MM.1S (cell line): Measurements from ENCODE around the gene MROH7.

Source experiments
- DNase-seq: peaks from one replicate; pipeline ENCODE4 v3.0.0-alpha.2; 2015
- H2AFZ ChIP-seq: fragments of 300-600 bp; sonication (generic); 2 replicates; pipeline ENCODE4 v1.6.0; 2016; ENCODE audit warnings: antibody characterized with exemption, low read length
- H3F3A ChIP-seq: fragments of 300-600 bp; sonication (generic); 2 replicates; pipeline ENCODE4 v1.6.1; 2016; ENCODE audit warnings: mild to moderate bottlenecking, antibody characterized with exemption, low read length, moderate library complexity, mixed read lengths; ENCODE audit not compliant: insufficient read depth
- H3K27ac ChIP-seq: fragments of 300-600 bp; sonication (generic); 2 replicates; pipeline ENCODE4 v1.5.1; 2016; ENCODE audit warnings: mild to moderate bottlenecking, low read length
- H3K27me3 ChIP-seq: fragments of 300-600 bp; sonication (generic); replicated peaks from 2 replicates; pipeline ENCODE4 v1.6.0; 2016; ENCODE audit warnings: low read length; ENCODE audit not compliant: insufficient read depth
- H3K36me3 ChIP-seq: fragments of 300-600 bp; sonication (generic); replicated peaks from 2 replicates; pipeline ENCODE4 v1.6.1; 2016; ENCODE audit warnings: mild to moderate bottlenecking, low read length, mixed read lengths; ENCODE audit not compliant: insufficient read depth
- H3K4me1 ChIP-seq: fragments of 300-600 bp; sonication (generic); 2 replicates; pipeline ENCODE4 v1.6.1; 2016; ENCODE audit warnings: low read length, mixed read lengths
- H3K4me2 ChIP-seq: fragments of 300-600 bp; sonication (generic); 2 replicates; pipeline ENCODE4 v1.6.0; 2016; ENCODE audit warnings: low read depth, low read length
- H3K4me3 ChIP-seq: fragments of 300-600 bp; sonication (generic); 2 replicates; pipeline ENCODE4 v1.5.1; 2016; ENCODE audit warnings: low read length, mixed read lengths
- H3K79me2 ChIP-seq: fragments of 300-600 bp; sonication (generic); 2 replicates; pipeline ENCODE4 v1.6.1; 2016; ENCODE audit warnings: mixed run types, low read length, mixed read lengths
- H3K9ac ChIP-seq: fragments of 300-600 bp; sonication (generic); 2 replicates; pipeline ENCODE4 v1.6.1; 2016; ENCODE audit warnings: low read length, mixed read lengths
- H3K9me2 ChIP-seq: fragments of 300-600 bp; sonication (generic); replicated peaks from 2 replicates; pipeline ENCODE4 v1.6.1; 2016; ENCODE audit warnings: mild to moderate bottlenecking, low read length, mixed read lengths; ENCODE audit not compliant: insufficient read depth
- H3K9me3 ChIP-seq: fragments of 300-600 bp; sonication (generic); replicated peaks from 2 replicates; pipeline ENCODE4 v1.6.1; 2016; ENCODE audit warnings: mild to moderate bottlenecking, low read length, mixed read lengths; ENCODE audit not compliant: insufficient read depth
- H4K20me1 ChIP-seq: fragments of 300-600 bp; sonication (generic); 2 replicates; pipeline ENCODE4 v1.6.1; 2016; ENCODE audit warnings: mild to moderate bottlenecking, low read length, moderate library complexity, mixed read lengths; ENCODE audit not compliant: insufficient read depth
- EZH2 ChIP-seq: fragments of 300-600 bp; sonication (generic); optimal IDR thresholded peaks from 2 replicates; pipeline ENCODE3; 2017; ENCODE audit warnings: low read depth, mild to moderate bottlenecking, antibody characterized with exemption, low read length, mixed read lengths
- EZH2phosphoT487 ChIP-seq: fragments of 300-600 bp; sonication (generic); IDR thresholded peaks from 2 replicates; pipeline ENCODE4 v1.6.1; 2018; ENCODE audit warnings: antibody characterized with exemption, low read length
- TF ChIP-seq, protein P1 (sequence below): fragments of 300-600 bp; sonication (generic); IDR thresholded peaks from 2 replicates; pipeline ENCODE4 v1.5.1; 2016; ENCODE audit warnings: antibody characterized with exemption, low read length, mixed read lengths

MROH7 gene

DNA sequence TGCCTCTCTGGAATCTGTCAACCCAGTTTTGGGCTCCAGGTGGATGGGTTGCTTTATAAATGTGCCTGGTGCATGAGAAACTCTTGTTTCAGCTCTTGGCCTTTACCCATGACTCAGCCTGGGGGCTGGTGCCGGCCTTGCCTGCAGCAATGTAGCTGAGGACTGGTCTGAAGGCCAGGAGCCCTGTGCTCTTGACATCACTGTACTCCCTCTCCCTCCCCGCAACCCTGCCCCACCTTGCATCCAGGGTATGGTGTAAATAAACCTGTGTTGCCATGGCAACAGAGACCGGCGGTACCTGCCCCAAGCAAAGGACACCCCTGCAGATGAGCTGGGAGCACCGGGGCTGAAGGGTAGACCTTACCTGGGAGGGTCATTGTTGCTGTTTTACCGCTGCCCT is 31.5 kb upstream of the MROH7 start:
- H3F3A ChIP-seq = 0 out of 2 replicates have a peak, but pooled peaks cover under 1% of the 10 kb centered on the region
- H3K79me2 ChIP-seq = no peaks in the 10 kb centered on the region
- no peaks in the 10 kb centered on the region for H3K9me2 ChIP-seq
- H2AFZ ChIP-seq = no peak overlapping the region
- H3K4me2 ChIP-seq = no peak overlapping the region
- H3K9me3 ChIP-seq = no peaks in the 10 kb centered on the region
- H3K4me3 ChIP-seq = no peak overlapping the region
- H3K27me3 ChIP-seq = no peaks in the 10 kb centered on the region
- no peaks in the 10 kb centered on the region for H4K20me1 ChIP-seq
- DNase-seq = no peak
- H3K36me3 ChIP-seq = no peaks in the 10 kb centered on the region
- no peak overlapping the region for H3K9ac ChIP-seq
- H3K27ac ChIP-seq = no peak overlapping the region
- TF ChIP-seq, protein P1, sequence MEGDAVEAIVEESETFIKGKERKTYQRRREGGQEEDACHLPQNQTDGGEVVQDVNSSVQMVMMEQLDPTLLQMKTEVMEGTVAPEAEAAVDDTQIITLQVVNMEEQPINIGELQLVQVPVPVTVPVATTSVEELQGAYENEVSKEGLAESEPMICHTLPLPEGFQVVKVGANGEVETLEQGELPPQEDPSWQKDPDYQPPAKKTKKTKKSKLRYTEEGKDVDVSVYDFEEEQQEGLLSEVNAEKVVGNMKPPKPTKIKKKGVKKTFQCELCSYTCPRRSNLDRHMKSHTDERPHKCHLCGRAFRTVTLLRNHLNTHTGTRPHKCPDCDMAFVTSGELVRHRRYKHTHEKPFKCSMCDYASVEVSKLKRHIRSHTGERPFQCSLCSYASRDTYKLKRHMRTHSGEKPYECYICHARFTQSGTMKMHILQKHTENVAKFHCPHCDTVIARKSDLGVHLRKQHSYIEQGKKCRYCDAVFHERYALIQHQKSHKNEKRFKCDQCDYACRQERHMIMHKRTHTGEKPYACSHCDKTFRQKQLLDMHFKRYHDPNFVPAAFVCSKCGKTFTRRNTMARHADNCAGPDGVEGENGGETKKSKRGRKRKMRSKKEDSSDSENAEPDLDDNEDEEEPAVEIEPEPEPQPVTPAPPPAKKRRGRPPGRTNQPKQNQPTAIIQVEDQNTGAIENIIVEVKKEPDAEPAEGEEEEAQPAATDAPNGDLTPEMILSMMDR = no peak
- TF ChIP-seq EZH2phosphoT487 (no peak), EZH2 (no peak)
- peaks cover 3% of the 10 kb centered on the region for H3K4me1 ChIP-seq

DNA sequence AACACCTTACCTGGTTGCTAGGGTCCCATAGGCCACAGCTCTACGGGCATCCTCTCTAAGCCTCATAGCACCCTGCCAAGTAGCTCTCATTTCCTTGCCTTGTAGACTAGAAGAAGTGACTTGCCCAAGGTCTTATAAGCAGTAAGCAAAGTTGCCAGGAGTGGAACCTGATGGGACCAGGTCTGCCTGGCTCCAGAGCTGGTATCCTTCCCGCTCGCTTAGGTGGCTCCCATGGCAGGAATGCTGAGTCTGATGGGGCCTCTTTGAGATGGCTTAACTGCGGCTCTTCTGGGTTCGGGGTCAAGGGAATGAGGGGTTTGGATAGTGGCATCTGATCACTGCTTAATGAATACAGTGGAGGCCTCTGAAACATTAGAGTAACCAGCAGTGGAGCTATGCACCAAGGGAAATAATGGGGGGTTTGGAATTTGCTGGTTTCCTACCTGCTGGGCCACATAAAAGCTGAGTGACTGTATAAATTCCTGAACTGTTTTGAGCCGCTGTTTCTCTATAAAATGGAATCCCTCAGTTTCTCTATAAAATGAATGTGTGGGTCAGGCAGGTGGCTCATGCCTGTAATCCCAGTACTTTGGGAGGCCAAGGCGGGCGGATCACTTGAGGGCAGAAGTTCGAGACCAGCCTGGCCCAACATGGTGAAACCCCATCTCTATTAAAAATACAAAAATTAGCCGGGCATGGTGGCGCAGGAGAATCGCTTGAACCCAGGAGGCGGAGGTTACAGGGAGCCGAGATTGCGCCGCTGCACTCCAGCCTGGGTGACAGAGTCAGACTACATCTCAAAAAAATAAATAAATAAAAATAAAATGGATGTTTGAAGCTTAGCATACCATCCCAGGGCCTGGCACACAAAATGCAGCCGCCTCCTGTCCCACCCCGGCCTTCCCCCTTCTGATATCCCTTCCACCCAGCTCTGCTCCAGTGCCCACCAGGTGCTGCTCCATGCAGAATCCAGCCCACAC is 30.7 kb upstream of the MROH7 start:
- Histone ChIP-seq H3F3A (no peaks in the 10 kb centered on the region), H3K36me3 (no peaks in the 10 kb centered on the region), H3K4me1 (no peaks in the 10 kb centered on the region), H3K4me3 (no peak overlapping the region), H3K27me3 (no peaks in the 10 kb centered on the region), H3K9me2 (no peaks in the 10 kb centered on the region), H3K9me3 (no peaks in the 10 kb centered on the region), H4K20me1 (no peaks in the 10 kb centered on the region), H3K4me2 (no peak overlapping the region), H3K27ac (no peak overlapping the region), H3K9ac (no peak overlapping the region), H2AFZ (no peak overlapping the region), H3K79me2 (no peaks in the 10 kb centered on the region)
- no peak for DNase-seq
- TF ChIP-seq EZH2 (no peak), EZH2phosphoT487 (no peak)
- TF ChIP-seq, protein P1 = no peak

DNA sequence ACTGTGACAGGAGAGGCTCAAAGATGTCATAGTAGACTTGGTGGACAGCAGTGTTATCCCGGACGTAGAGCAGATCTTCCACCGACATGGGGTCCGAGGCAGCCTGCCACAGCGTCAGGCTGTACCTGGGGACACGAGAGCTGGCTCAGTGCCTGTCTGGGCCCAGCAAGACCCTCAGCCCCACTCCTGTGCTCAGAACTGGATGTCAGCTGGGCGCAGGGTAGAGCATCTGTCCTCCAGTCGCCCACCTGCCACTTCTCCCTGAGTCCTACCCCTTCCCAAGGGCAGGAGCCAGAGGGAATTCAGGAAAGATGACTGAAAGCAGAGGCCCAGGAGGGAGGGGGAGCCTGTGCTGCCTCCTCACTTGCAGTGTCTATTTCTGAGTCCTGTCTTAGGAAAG is 30.0 kb upstream of the MROH7 start:
- H4K20me1 ChIP-seq = no peaks in the 10 kb centered on the region
- H3K4me3 ChIP-seq = no peak overlapping the region
- H3K36me3 ChIP-seq = no peaks in the 10 kb centered on the region
- H3K4me2 ChIP-seq = no peak overlapping the region
- DNase-seq = no peak
- no peaks in the 10 kb centered on the region for H3K9me2 ChIP-seq
- no peaks in the 10 kb centered on the region for H3F3A ChIP-seq
- no peaks in the 10 kb centered on the region for H3K4me1 ChIP-seq
- no peaks in the 10 kb centered on the region for H3K9me3 ChIP-seq
- no peaks in the 10 kb centered on the region for H3K79me2 ChIP-seq
- H3K27ac ChIP-seq = no peak overlapping the region
- no peak overlapping the region for H3K9ac ChIP-seq
- no peaks in the 10 kb centered on the region for H3K27me3 ChIP-seq
- H2AFZ ChIP-seq = no peak overlapping the region
- TF ChIP-seq, protein P1 = no peak
- TF ChIP-seq EZH2phosphoT487 = no peak
- no peak for TF ChIP-seq EZH2
